PC-9 (cell line): ENCODE data around the gene TMEM127.

ENCODE experiments used
- EZH2 ChIP-seq: fragments of 200-600 bp; sonication (generic); IDR thresholded peaks from 2 replicates; pipeline ENCODE4 v1.8.0; 2017; ENCODE audit warnings: antibody characterized with exemption, low read depth
- TF ChIP-seq, protein P1 (sequence below): fragments of 200-600 bp; sonication (generic); conservative IDR thresholded peaks from 2 replicates; pipeline ENCODE4 v1.6.1; 2017; ENCODE audit warnings: mixed run types, antibody characterized with exemption, mild to moderate bottlenecking, moderate library complexity

DNA sequence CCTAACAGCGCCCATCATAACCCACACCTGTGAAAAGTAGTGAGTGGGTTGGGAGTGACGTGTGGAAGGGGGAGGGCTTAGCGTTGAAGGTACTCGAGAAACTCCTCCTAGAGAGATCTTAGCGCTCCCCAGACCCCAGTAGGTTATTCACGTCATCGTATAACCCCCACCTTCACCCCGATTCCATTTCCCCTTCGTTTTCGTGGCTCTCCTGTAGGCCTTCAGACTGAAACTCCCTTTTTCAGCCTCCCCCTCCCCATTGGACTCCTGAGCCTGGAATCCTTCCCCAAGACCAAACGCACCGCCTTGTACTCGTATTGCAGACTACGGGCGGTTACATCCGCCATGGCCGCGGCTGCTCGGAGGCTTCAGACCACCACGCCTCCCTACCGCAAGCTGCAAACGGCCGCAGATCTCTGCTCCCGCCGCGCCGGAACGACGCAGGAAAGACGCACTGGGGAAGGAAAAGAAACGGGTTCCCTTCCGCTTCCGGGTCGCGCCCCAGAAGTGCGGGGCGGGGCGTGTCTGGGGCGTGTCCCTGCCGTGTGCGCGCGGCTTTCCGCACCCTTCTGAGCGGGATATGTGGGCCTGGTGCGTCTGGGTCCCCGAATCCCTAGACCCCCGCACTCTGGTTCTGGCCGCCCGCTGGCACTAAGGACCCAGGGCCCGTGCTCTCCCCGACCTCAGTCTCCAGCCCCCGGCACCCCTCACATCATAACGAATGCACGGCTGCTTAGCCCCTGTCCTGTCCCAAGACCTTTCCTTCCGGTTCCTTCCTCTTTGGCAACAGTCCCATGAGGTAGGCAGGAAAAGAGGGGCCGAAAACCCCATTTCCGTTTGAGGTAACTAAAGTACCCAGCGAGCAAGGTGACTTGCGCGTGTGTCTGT lies 39.5 kb upstream of the TMEM127 start, which contains the start of gene SNRNP200:
- TF ChIP-seq, protein P1, sequence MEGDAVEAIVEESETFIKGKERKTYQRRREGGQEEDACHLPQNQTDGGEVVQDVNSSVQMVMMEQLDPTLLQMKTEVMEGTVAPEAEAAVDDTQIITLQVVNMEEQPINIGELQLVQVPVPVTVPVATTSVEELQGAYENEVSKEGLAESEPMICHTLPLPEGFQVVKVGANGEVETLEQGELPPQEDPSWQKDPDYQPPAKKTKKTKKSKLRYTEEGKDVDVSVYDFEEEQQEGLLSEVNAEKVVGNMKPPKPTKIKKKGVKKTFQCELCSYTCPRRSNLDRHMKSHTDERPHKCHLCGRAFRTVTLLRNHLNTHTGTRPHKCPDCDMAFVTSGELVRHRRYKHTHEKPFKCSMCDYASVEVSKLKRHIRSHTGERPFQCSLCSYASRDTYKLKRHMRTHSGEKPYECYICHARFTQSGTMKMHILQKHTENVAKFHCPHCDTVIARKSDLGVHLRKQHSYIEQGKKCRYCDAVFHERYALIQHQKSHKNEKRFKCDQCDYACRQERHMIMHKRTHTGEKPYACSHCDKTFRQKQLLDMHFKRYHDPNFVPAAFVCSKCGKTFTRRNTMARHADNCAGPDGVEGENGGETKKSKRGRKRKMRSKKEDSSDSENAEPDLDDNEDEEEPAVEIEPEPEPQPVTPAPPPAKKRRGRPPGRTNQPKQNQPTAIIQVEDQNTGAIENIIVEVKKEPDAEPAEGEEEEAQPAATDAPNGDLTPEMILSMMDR = no peak
- TF ChIP-seq EZH2 = no peak
